ENCODE measurements around the gene ZMYND8. TPM values are rescaled to one million over a fixed set of nuclear protein-coding genes. Genes with fewer than 3 reads are reported as not detected.

The ZMYND8 gene
- total and polyA plus RNA-seq, 2 of the 8 experiments (the other 6 are each of a cell fraction or from before 2014, with no cell fraction given): 50.5 to 163 TPM

- no peak for TF ChIP-seq HDAC2 (IDR thresholded peaks at IDR 0.05; ENCODE audit: borderline replicate concordance in 1 of 2, low read depth in 2 of 2, low read length in 2 of 2)
- no peak for TF ChIP-seq SP2 (IDR thresholded peaks at IDR 0.05; ENCODE audit: low read length)
- no peak for TF ChIP-seq CBX8 (IDR thresholded peaks at IDR 0.05; ENCODE audit: borderline replicate concordance, low read depth, low read length)
- no peak for TF ChIP-seq EZH2 (IDR thresholded peaks at IDR 0.05; ENCODE audit: low read depth, low read length, severe bottlenecking)
- TF ChIP-seq SUZ12 (IDR thresholded peaks at IDR 0.05; ENCODE audit: low read length): no peak
- TF ChIP-seq POLR2A (IDR thresholded peaks at IDR 0.05; ENCODE audit: control extremely low read depth in 1 of 2, low read depth in 2 of 2, low read length in 2 of 2): no peak
Measured at GRCh38 chr20:47337413-47337812, 19.1 kb downstream of the ZMYND8 start (continued).

All from H1 (cell line).